Measurements from ENCODE around the gene KRTAP10-2.
"Not testable (repeated sequence)": the region's sequence is repeated elsewhere in the genome, so short reads cannot be mapped to it uniquely, and the experiment has no call there.

KRTAP10-2 gene

DNA sequence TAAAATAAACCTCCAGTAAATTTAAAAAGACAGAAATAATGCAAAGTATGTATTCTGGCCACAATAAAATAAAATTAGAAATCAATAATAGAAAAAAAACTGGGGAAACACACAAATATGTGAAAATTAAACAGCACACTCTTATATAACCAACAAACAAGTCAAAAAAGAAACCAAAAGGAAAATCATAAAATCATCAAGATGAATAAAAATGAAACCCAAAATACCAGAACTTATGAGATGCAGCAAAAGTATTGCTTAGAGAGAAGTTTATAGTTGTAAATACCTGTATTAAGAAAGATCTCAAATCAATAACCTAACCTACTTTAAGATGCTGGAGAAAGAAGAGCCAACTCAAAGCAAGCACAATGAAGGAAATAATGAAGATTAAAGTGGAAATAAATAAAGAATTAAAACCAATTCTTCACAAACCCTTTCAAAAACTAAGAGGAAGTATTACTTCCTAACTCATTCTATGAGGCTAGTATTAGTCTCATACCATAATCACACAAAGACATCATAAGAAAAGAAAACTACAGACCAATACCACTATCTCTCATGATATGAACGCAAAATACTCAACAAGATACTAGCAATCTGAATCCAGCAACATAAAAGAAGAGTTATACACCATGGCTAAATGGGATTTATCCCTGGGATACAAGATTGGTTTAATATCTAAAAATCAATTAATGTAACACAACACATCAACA, 13.7 kb upstream of the KRTAP10-2 start:
- no peak overlapping the region for H3K4me3 ChIP-seq (ENCODE audit: low read length)
- TF ChIP-seq ZNF274 (IDR thresholded peaks at IDR 0.05; ENCODE audit: low read depth, low read length): no peak

DNA sequence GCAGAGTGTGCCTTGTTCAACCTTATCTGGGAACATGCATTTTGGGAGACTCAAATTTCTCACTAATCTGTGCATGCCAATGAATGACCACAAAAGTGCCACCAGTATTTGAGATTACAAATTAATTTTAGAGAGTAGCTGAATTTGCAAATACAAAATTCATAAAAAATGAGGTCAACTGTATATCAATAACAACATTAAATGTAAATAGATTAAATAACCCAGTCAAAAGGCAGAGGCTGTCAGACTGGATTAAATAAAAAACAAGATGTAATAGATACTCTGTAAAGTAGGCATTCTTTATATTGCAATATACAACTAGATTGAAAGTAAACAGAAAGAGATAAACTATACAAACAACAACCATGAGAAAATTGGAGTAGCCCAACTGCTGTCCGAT, 12.8 kb upstream of the KRTAP10-2 start:
- H3K4me3 ChIP-seq (ENCODE audit: low read length): no peak overlapping the region

DNA sequence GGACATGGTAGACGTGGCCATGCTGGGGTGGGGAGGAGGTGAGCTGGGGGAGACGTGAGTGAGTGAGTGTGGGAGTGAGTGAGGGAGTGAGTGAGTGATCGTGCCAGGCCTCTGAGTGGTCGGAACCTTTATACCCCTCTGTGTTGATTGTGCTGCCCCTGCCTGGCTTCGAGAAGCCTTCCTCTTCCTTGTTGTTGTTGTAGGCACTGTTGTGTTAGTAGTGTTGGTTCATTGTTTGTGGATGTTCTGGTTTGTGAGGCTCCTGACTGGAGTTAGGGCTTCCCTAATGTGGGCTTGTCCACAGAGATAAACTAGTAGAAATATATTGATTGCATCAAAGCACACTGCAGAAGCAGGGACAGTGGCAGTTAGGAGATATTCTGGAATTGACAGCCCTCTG, 7.4 kb upstream of the KRTAP10-2 start, which contains the start of gene KRTAP10-3:
TSS of gene KRTAP10-3 (minus strand) at position 101 of the 400 bp plus-strand sequence. CDS start at position 21, 80 bp downstream.
- no peak for TF ChIP-seq ZNF274 (IDR thresholded peaks at IDR 0.05; ENCODE audit: low read depth, low read length)
- H3K4me3 ChIP-seq (ENCODE audit: low read length): no peak within 1 kb of the TSS

More for the DNA sequence above, 12.8 kb upstream of the KRTAP10-2 start:
- no peak for TF ChIP-seq ZNF274 (IDR thresholded peaks at IDR 0.05; ENCODE audit: low read depth, low read length)

DNA sequence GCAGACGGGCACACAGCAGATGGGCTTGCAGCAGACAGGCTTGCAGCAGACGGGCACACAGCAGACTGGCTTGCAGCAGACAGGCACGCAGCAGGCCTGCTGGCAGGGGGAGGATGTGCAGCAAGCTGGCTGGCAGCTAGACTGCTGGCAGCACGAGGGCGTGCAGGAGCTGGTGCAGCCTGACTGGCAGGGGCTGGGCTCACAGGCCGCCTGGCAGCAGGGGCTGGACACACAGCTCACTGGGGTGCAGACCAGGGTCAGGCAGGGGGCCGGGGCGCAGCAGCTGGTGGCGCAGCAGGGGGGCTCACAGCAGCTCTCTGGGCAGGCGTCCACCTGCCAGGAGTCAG, 7.0 kb upstream of the KRTAP10-2 start:
- not testable (repeated sequence) for H3K4me3 ChIP-seq (ENCODE audit: low read length)

DNA sequence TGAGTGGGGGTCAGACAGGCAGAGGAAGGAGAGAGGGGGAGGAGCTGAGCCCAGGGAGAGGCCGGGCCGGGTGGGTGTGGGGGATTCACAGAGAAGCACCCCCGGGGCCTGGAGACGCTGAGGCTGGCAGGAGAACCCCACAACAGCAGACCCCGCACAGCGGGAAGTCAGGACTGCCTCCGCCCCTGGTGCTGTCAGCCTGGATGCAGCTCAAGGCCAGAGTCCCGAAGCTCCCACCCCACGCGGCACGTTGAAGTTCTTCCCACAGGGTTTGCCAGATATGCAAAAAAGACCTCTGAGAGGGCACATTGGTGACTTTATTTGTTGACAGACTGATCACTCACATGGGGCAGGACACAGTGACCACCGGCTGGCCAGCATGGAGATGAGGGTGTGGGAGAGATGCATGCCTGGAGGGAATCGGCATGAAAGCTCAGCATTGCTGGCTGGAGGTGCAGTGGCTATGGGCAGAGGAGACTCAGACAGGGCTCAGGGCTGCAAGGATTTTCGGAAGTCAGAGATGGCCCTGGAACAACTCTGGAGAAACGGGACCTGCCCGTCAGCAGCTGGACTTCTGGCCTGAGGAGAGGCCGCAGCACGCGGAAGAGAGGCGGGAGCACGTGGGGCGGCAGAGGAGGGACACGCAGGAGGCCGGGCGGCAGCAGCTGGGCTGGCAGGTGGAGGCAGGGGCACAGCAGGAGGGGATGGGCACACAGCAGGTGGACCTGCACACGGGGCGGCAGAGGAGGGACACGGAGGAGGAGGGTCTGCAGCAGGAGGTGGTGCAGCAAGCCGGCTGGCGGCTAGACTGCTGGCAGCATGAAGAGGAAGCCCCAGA, 6.4 kb upstream of the KRTAP10-2 start:
- TF ChIP-seq ZNF274 (IDR thresholded peaks at IDR 0.05; ENCODE audit: low read depth, low read length): no peak

DNA sequence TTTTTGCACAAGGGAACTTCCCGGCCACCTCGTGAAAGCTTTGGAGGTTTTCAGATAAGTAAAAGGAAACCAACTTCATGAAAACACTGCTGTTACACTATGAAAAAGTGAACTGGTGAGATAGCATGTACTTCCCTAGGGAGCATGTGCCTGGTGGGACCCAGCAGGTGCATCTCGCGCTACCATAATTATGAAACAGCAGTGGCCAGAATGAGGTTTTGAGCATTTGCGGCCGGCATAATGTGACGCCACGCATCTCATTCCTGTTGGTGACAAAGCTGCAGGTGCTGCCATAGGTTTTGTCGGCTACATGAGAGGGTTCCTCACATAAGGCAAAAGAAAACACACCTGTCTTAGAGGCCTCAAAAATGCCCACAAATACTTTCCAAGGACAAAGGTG, 5.6 kb upstream of the KRTAP10-2 start:
- H3K4me3 ChIP-seq (ENCODE audit: low read length): no peak overlapping the region
- no peak for TF ChIP-seq ZNF274 (IDR thresholded peaks at IDR 0.05; ENCODE audit: low read depth, low read length)

More for the DNA sequence above, 6.4 kb upstream of the KRTAP10-2 start:
- H3K4me3 ChIP-seq (ENCODE audit: low read length): no peak overlapping the region

DNA sequence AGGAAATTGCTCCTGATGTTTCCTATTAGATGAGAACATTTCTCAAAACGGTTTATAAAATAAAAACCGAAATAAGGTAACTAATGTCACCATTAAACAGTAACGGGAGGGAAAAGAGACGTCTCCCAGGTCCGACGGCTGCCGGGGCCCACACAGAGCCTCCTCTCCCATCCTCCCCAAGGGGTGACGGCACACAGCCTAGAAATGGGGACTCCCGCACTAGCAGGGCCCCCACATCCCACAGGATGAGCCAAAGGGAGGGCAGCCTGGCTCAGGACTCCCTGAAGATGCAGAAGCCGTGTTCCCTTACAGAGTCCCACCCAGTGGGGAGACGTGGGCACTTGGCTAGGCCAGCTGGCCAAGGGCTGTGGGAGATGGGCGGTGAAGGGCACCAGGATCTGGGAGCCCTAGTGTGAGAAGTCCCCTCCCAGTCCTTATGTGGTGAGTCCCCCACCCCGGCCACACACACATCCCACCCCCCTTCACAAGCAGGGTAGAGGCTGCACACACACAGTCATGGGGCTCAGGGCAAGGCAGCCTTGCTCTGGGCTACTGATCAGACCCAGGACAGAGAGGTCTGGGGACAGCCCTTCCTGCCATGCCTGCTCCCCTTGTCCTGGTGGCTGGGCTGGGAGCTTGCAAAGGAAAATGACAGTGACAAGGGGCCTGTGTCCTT, 4.0 kb upstream of the KRTAP10-2 start:
- no peak for TF ChIP-seq ZNF274 (IDR thresholded peaks at IDR 0.05; ENCODE audit: low read depth, low read length)
- no peak overlapping the region for H3K4me3 ChIP-seq (ENCODE audit: low read length)

DNA sequence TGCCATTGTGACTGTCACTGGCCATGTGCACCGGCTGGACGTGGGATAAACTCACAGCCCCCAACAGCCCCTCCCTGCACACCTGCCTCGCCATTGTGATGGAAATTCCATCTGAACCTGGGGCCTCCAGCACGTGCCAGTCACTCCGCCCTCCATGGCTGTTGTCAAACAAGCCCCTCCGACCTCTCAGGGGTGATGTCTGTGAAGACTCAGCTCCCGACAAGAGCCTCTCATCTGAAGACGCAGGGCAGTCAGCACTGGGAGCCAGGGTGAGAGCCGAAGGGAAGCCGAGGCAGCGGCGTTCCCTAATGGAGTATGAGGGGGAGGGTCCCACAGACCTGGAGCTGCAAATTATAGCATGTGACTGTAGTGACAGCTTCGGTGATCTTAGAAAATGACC, 1.4 kb upstream of the KRTAP10-2 start:
- no peak overlapping the region for H3K4me3 ChIP-seq (ENCODE audit: low read length)
- TF ChIP-seq ZNF274 (IDR thresholded peaks at IDR 0.05; ENCODE audit: low read depth, low read length): no peak

DNA sequence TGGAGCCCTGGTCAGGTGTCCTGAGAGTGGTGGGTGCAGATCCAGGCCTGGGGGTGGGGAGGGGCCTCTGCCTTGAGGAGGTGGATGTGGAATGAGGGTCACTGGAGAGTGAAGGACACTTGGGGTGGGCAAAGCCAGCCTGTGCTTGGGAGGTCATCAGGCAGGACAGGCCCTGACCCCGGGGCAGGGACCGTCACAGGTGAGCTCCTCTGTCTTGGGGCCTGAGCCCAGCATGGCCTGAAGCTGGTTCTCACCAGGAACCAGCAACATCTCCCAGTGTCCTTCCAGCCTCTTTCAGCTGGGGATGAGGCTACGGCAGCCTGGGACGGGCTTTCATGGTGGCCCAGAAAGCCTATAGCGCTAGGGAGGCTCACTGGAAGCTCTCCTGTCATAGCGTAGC, 831 bp upstream of the KRTAP10-2 start:
- TF ChIP-seq ZNF274 (IDR thresholded peaks at IDR 0.05; ENCODE audit: low read depth, low read length): no peak
- no peak overlapping the region for H3K4me3 ChIP-seq (ENCODE audit: low read length)

DNA sequence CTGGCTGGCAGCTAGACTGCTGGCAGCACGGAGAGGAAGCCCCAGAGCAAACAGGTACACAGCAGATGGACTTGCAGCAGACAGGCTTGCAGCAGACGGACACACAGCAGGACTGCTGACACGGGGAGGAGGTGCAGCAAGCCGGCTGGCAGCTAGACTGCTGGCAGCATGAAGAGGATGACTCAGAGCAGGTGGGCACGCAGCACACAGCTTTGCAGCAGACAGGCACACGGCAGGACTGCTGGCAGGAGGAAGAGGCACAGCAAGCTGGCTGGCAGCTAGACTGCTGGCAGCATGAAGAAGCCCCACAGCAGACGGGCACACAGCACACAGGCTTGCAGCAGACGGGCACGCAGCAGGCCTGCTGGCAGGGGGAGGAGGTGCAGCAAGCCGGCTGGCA, 498 bp downstream of the KRTAP10-2 start:
- no peak for TF ChIP-seq ZNF274 (IDR thresholded peaks at IDR 0.05; ENCODE audit: low read depth, low read length)
- H3K4me3 ChIP-seq (ENCODE audit: low read length): no peak overlapping the region

DNA sequence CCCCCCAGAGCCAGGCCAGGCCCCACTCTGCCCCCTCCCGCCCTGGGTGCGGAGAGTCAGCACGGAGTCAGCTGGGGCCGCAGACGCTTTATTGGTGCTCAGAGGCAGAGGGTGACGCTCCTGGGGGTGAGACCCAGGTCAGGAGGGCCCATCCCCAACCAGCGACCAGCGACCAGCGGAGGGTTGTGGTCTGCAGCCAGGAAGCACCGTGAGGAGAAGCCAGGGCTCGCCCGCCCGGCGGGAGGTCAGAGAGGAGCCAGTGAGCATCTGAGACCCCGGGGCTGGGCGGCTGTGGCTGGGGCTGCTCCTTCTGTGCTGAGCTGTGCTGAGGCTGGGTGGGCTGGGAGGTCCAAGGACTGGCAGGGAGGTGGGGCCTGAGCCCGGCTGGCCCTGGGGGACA, 1.0 kb downstream of the KRTAP10-2 start:
- not testable (repeated sequence) for H3K4me3 ChIP-seq (ENCODE audit: low read length)

DNA sequence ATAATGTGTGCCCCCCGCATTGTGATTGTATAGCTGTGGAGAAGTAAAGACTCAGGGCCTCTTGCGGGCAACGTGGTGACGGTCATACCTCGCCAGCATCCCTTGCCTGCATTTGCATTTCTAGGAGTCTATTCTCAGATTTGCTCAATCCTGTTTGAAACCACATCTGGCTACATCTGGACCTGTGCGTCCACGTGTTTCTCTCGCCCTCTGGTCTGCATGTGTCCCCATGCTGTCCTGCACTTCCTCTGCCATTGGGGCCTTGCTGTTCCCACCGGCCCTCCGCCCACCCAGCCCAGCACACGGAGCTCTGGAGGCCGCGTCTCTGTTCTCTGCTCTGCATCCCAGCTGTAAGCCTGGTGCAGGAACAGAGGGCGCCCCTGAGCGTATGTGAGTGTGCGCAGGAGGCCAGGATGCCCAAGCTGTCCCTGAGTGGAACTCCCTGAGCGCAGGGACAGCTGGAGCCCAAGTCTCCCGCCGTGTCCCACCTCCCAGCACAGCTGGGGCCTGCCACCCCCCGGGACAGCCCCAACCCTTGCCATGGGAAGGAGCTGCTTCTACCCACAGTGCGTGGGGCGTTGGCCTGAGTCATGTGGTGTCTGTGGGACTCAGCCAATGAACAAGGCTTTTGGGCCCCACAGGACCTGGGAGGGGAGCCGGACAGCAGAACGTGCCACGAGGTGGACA, 1.6 kb downstream of the KRTAP10-2 start:
- H3K4me3 ChIP-seq (ENCODE audit: low read length): no peak overlapping the region
- TF ChIP-seq ZNF274 (IDR thresholded peaks at IDR 0.05; ENCODE audit: low read depth, low read length): no peak

DNA sequence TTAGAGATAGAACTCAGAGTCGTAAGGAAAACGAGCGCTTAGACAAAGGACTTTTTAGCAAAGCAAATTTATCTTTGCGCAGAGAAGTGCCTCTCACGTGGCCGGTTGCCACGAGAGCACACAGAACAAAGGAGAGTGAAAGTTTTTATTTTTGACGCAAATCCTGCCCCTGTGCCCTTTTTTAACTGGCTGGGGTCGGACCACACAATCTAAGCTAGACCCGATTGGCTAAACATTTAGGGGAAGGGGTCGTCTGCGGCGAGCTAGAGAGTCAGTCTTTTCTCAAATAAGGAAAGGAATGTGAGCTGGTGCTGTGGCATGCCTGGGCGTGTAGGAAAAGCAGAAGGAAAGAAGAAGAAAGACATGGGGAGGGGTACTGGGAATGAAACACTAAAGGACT, 2.4 kb downstream of the KRTAP10-2 start:
- TF ChIP-seq ZNF274 (IDR thresholded peaks at IDR 0.05; ENCODE audit: low read depth, low read length): no peak
- no peak overlapping the region for H3K4me3 ChIP-seq (ENCODE audit: low read length)

DNA sequence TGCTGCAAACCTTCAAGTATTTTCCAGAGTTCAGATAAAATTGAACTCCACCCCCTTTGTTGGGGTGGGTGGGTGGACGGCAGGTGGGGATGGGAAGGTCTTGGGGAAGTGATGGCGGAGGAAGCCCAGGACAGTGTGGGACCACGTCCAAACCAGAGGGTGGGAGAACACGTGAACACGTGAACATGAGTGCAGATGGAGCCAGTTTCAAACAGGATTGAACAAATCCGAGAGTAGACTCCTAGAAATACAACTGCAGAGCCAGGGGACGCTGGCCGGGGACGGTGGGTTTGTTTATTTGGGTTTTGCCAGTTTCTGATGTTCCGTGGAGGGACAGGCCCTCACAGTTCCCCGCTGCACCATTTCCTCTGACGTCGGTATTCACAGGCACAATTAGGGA, 2.9 kb downstream of the KRTAP10-2 start:
- H3K4me3 ChIP-seq (ENCODE audit: low read length): no peak overlapping the region
- no peak for TF ChIP-seq ZNF274 (IDR thresholded peaks at IDR 0.05; ENCODE audit: low read depth, low read length)
